GM19239 (cell line): ENCODE results near the gene PCDHGB4.
A peak's percentile ranks its signal among the peaks of the same experiment; 100 is the strongest.
"Not testable (repeated sequence)": the region's sequence is repeated elsewhere in the genome, so short reads cannot be mapped to it uniquely, and the experiment has no call there.

ENCODE experiments used
- DNase-seq: peaks from one replicate; pipeline ENCODE4 v3.0.0; 2011; ENCODE audit warnings: low spot score; ENCODE audit not compliant: insufficient read length
- FAIRE-seq: peaks from 2 replicates; lab custom pipeline; 2011; peaks lifted over from hg19 to GRCh38; lab: Jason Lieb, UNC

The PCDHGB4 gene

GRCh38 chr5:141422742-141423291, 35.3 kb downstream of the PCDHGB4 start:
- DNase-seq, result no peak
- FAIRE-seq, result no peak

- FAIRE-seq (no peak), DNase-seq (no peak)
Measured at GRCh38 chr5:141427783-141428426, 40.4 kb downstream of the PCDHGB4 start.

GRCh38 chr5:141430332-141431113, 43.0 kb downstream of the PCDHGB4 start, which contains the start of gene PCDHGA12:
TSS of gene PCDHGA12 (plus strand) at chr5:141430507. CDS start at chr5:141430760, 253 bp downstream.
- no peak for DNase-seq

GRCh38 chr5:141431286-141431685, 43.8 kb downstream of the PCDHGB4 start:
- no peak for DNase-seq
- no peak for FAIRE-seq

More at GRCh38 chr5:141430332-141431113, 43.0 kb downstream of the PCDHGB4 start, which contains the start of gene PCDHGA12:
- peak; percentile 84 for FAIRE-seq

GRCh38 chr5:141432308-141432707, 44.8 kb downstream of the PCDHGB4 start:
- not testable (repeated sequence) for FAIRE-seq, DNase-seq

GRCh38 chr5:141432726-141433125, 45.2 kb downstream of the PCDHGB4 start:
- not testable (repeated sequence) for FAIRE-seq, DNase-seq

GRCh38 chr5:141434006-141434405, 46.5 kb downstream of the PCDHGB4 start:
- DNase-seq (no peak), FAIRE-seq (no peak)

- FAIRE-seq, result no peak
- DNase-seq, result no peak
Measured at GRCh38 chr5:141437221-141437620, 49.7 kb downstream of the PCDHGB4 start.

GRCh38 chr5:141439411-141440141, 52.1 kb downstream of the PCDHGB4 start:
- FAIRE-seq (no peak), DNase-seq (no peak)
